ENCODE results near the gene ESRRA. TPM values are rescaled to one million over a fixed set of nuclear protein-coding genes. Genes with fewer than 3 reads are reported as not detected.

ESRRA gene
- total RNA-seq, 2 donors from 2014 or later: 38.7 to 54.7 TPM

GRCh38 chr11:64296830-64297698, 8.3 kb upstream of the ESRRA start:
- DNase-seq (ENCODE audit: low spot score): no peak
- intact Hi-C loops (cut with DNase I): no loop called here
- H3K4me1 ChIP-seq (replicated peaks): peaks cover 18% of the 10 kb centered on the region
- WGBS: 28% methylated on average over 33 of the region's 34 CpGs
- no peaks in the 10 kb centered on the region for H3K36me3 ChIP-seq
- H3K27me3 ChIP-seq (replicated peaks; ENCODE audit: insufficient read depth): peaks cover 9% of the 10 kb centered on the region
- no peak overlapping the region for H3K4me3 ChIP-seq
- TF ChIP-seq, protein P1, sequence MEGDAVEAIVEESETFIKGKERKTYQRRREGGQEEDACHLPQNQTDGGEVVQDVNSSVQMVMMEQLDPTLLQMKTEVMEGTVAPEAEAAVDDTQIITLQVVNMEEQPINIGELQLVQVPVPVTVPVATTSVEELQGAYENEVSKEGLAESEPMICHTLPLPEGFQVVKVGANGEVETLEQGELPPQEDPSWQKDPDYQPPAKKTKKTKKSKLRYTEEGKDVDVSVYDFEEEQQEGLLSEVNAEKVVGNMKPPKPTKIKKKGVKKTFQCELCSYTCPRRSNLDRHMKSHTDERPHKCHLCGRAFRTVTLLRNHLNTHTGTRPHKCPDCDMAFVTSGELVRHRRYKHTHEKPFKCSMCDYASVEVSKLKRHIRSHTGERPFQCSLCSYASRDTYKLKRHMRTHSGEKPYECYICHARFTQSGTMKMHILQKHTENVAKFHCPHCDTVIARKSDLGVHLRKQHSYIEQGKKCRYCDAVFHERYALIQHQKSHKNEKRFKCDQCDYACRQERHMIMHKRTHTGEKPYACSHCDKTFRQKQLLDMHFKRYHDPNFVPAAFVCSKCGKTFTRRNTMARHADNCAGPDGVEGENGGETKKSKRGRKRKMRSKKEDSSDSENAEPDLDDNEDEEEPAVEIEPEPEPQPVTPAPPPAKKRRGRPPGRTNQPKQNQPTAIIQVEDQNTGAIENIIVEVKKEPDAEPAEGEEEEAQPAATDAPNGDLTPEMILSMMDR (IDR thresholded peaks at IDR 0.05): no peak
- no peak for TF ChIP-seq POLR2A (IDR thresholded peaks at IDR 0.05)
- TF ChIP-seq POLR2AphosphoS5 (IDR thresholded peaks at IDR 0.05): no peak
- no peaks in the 10 kb centered on the region for H3K9me3 ChIP-seq
- H3K27ac ChIP-seq: no peak overlapping the region

DNA sequence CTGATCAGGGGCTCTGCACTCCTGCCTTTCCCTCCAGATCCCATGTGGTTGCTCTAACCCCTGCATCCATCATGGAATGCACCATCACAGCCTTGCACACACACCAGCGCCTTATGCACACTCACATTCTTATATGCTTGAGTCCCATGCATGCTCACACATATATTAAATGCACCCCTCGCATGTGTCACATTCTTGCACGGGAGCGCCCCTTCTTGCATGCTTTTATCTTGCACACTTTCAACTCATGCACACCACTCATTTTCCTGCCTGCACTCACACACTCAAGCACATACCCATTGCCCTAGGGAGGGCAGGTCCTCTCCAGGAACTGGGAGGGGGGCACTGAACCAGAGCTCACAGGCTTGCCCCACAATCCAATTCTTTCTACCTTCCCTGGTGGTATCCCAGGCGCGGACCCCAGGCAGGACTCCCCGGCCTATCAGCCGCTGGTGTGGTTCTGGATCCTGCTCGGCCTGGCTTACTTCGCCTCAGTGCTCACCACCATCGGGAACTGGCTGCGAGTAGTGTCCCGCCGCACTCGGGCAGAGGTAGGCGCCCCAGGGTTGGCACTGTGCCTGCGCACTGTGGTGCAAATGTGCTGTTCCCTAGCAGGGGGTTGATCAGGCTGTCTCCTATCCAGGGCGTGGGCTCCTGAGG, 7.5 kb upstream of the ESRRA start:
- H3K36me3 ChIP-seq: no peaks in the 10 kb centered on the region
- H3K4me3 ChIP-seq: no peak overlapping the region
- DNase-seq (ENCODE audit: low spot score): no peak
- 63% methylated on average over 18 of the region's 18 CpGs for WGBS
- peaks cover 5% of the 10 kb centered on the region for H3K27me3 ChIP-seq (replicated peaks; ENCODE audit: insufficient read depth)
- intact Hi-C loops (cut with DNase I): no loop called here
- no peak for TF ChIP-seq POLR2AphosphoS5 (IDR thresholded peaks at IDR 0.05)
- TF ChIP-seq, protein P1 (IDR thresholded peaks at IDR 0.05): no peak
- no peak for TF ChIP-seq POLR2A (IDR thresholded peaks at IDR 0.05)
- H3K27ac ChIP-seq: no peak overlapping the region
- H3K4me1 ChIP-seq (replicated peaks): peaks cover 15% of the 10 kb centered on the region
- H3K9me3 ChIP-seq: no peaks in the 10 kb centered on the region

- no peaks in the 10 kb centered on the region for H3K9me3 ChIP-seq
- intact Hi-C loops (cut with DNase I): no loop called here
- H3K27me3 ChIP-seq (replicated peaks; ENCODE audit: insufficient read depth): peaks cover 5% of the 10 kb centered on the region
- DNase-seq (ENCODE audit: low spot score): no peak
- H3K27ac ChIP-seq: no peak overlapping the region
- 5% methylated on average over 42 of the region's 60 CpGs for WGBS
- peak overlapping the region; percentile 12 to 27 for H3K4me3 ChIP-seq
- H3K36me3 ChIP-seq: no peaks in the 10 kb centered on the region
- TF ChIP-seq POLR2A (IDR thresholded peaks at IDR 0.05) (no peak), POLR2AphosphoS5 (IDR thresholded peaks at IDR 0.05) (peak; percentile 10)
- TF ChIP-seq, protein P1 (IDR thresholded peaks at IDR 0.05): peak in 1 of 4 experiments; percentile 12
- peaks cover 15% of the 10 kb centered on the region for H3K4me1 ChIP-seq (replicated peaks)
These were observed 6.1 kb upstream of the ESRRA start for GRCh38 chr11:64298966-64299846.

- peaks cover 5% of the 10 kb centered on the region for H3K27me3 ChIP-seq (replicated peaks; ENCODE audit: insufficient read depth)
- WGBS: 17% methylated on average over 54 of the region's 54 CpGs
- peak within 1 kb of the TSS; percentile 12 to 27 for H3K4me3 ChIP-seq
- no peaks in the 10 kb centered on the region for H3K36me3 ChIP-seq
- peaks cover 15% of the 10 kb centered on the region for H3K4me1 ChIP-seq (replicated peaks)
- peak within 1 kb of the TSS in 1 of 2 donors; percentile 19 for H3K27ac ChIP-seq
- no peak for DNase-seq (ENCODE audit: low spot score)
- intact Hi-C loops (cut with DNase I): loop anchor here (5.0 kb wide), 3 partner anchors 48 to 113 kb away; partner anchors contain the start of genes FERMT3, PLCB3 and STIP1
- TF ChIP-seq, protein P1 (IDR thresholded peaks at IDR 0.05): no peak
- no peak for TF ChIP-seq POLR2A (IDR thresholded peaks at IDR 0.05)
- TF ChIP-seq POLR2AphosphoS5 (IDR thresholded peaks at IDR 0.05): no peak
- H3K9me3 ChIP-seq: no peaks in the 10 kb centered on the region
These were observed 5.3 kb upstream of the ESRRA start, which contains the start of gene CATSPERZ for GRCh38 chr11:64299847-64300648. CATSPERZ (plus strand) TSS chr11:64300358; CDS start chr11:64300411, 53 bp downstream.

Data from prostate gland (tissue), 2 donors.